Measurements from ENCODE around the gene SHH.

DNA sequence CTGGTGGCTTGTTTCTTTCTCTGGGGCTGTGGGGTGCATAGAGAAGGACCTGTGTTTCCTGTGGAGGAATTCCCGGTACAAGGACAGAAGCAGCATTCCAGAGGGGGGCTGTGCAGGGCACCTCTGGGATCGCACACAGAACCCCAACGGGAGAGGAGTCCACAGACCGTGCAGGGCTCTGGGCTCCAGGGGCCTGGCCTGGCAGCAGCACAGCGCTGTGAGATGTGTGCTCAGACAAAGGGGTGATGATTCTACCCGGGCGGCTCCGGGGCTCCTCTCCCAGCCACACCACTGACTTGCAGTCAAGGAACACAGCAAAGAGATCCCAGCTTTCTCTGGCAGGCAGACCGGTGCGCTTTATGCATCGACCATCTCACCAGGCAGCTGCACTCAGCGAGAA is 6.9 kb upstream of the SHH start:
- TF ChIP-seq EZH2 (optimal IDR thresholded peaks at IDR 0.05; ENCODE audit: low read depth, low read length): no peak
- TF ChIP-seq CTCF (IDR thresholded peaks at IDR 0.05; ENCODE audit: low read length): no peak
- no peak for TF ChIP-seq EZH2phosphoT487 (IDR thresholded peaks at IDR 0.05; ENCODE audit: low read length)

Measured in MM.1S (cell line).